Measurements from ENCODE around the gene ACACB.
A peak's percentile ranks its signal among the peaks of the same experiment; 100 is the strongest.

The ACACB gene

GRCh38 chr12:109127533-109128242, 11.3 kb downstream of the ACACB start:
- H3K4me3 ChIP-seq (ENCODE audit: low read length) = no peak overlapping the region
- no peak for TF ChIP-seq CTCF (conservative IDR thresholded peaks at IDR 0.05; ENCODE audit: low read length)
- no peak for DNase-seq (ENCODE audit: low read depth)

- no peak for TF ChIP-seq CTCF (conservative IDR thresholded peaks at IDR 0.05; ENCODE audit: low read length)
- DNase-seq (ENCODE audit: low read depth) = no peak
- H3K4me3 ChIP-seq (ENCODE audit: low read length) = no peak overlapping the region
Observed at GRCh38 chr12:109130297-109131153, 14.1 kb downstream of the ACACB start.

GRCh38 chr12:109131154-109132050, 15.0 kb downstream of the ACACB start:
- H3K4me3 ChIP-seq (ENCODE audit: low read length) = no peak overlapping the region
- peak; percentile 60 for DNase-seq (ENCODE audit: low read depth)

GRCh38 chr12:109134186-109134917, 18.0 kb downstream of the ACACB start:
- DNase-seq (ENCODE audit: low read depth) = peak; percentile 86
- TF ChIP-seq CTCF (conservative IDR thresholded peaks at IDR 0.05; ENCODE audit: low read length) = peak; percentile 70
- H3K4me3 ChIP-seq (ENCODE audit: low read length) = no peak overlapping the region

More at GRCh38 chr12:109131154-109132050, 15.0 kb downstream of the ACACB start:
- no peak for TF ChIP-seq CTCF (conservative IDR thresholded peaks at IDR 0.05; ENCODE audit: low read length)

DNA sequence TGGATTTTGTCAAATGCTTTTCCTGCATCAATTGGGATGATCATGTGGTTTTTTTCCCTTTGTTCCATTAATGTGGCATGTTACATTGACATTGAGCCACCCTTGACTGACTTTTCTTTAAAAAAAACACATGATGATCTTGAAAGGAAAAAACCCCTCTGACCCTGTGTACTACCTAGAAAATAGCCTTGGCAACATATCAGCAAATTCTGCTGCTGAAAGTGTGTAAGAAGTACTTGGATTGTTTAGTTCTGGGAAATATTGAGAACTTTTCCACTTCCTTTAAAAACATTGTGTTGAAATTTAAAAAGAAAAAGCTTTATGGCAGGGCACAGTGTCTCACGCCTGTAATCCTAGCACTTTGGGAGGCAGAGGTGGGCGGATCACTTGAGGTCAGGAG, 20.7 kb downstream of the ACACB start:
- no peak for DNase-seq (ENCODE audit: low read depth)
- H3K4me3 ChIP-seq (ENCODE audit: low read length) = no peak overlapping the region
- no peak for TF ChIP-seq CTCF (conservative IDR thresholded peaks at IDR 0.05; ENCODE audit: low read length)

DNA sequence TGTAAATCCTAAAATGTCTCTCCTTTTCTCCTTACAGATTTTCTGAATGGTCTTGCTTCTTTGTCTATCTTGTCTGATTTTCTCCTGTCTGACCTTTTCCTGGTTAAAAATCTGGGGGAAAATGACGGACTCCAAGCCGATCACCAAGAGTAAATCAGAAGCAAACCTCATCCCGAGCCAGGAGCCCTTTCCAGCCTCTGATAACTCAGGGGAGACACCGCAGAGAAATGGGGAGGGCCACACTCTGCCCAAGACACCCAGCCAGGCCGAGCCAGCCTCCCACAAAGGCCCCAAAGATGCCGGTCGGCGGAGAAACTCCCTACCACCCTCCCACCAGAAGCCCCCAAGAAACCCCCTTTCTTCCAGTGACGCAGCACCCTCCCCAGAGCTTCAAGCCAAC, 23.0 kb downstream of the ACACB start:
- no peak for DNase-seq (ENCODE audit: low read depth)
- no peak overlapping the region for H3K4me3 ChIP-seq (ENCODE audit: low read length)
- TF ChIP-seq CTCF (conservative IDR thresholded peaks at IDR 0.05; ENCODE audit: low read length) = no peak
